Sigmoid colon (tissue), 7 donors: ENCODE measurements around the gene NAP1L4. TPM values are rescaled to one million over a fixed set of nuclear protein-coding genes. Genes with fewer than 3 reads are reported as not detected.

ENCODE experiments used
- DNase-seq: peaks from one replicate; pipeline ENCODE4 v3.0.0-alpha.2; 2019
- H3K27ac ChIP-seq, 4 donors: fragments of 200-600 bp; sonication (generic); one replicate each; pipeline ENCODE4 v1.5.1; 2016 to 2019; ENCODE audit warnings: mild to moderate bottlenecking in 1 of 4
- H3K27me3 ChIP-seq, 3 donors: fragments of 200-600 bp; sonication (generic); one replicate each; pipeline ENCODE4 v1.5.1; 2019; ENCODE audit warnings: mild to moderate bottlenecking in 1 of 3
- H3K36me3 ChIP-seq, 4 donors: fragments of 200-600 bp; sonication (generic); one replicate each; pipeline ENCODE4 v1.5.1; 2016 to 2019
- H3K4me1 ChIP-seq, 4 donors: fragments of 200-600 bp; sonication (generic); one replicate each; pipeline ENCODE4 v1.5.1; 2017 to 2019
- H3K4me3 ChIP-seq, 4 donors: fragments of 200-600 bp; sonication (generic); one replicate each; pipeline ENCODE4 v1.5.1; 2017 to 2019; ENCODE audit warnings: mild to moderate bottlenecking in 2 of 4, moderate library complexity in 1 of 4
- H3K9me3 ChIP-seq, 4 donors: fragments of 200-600 bp in 3 of 4; sonication (generic) in 3 of 4; one replicate each; pipeline versions ENCODE4 v1.5.1 to v1.6.1; 2013 to 2019
- CTCF ChIP-seq, 4 experiments: fragments of 450-650 bp in 3 of 4; fragments of 200-600 bp in 1 of 4; IDR thresholded peaks; one replicate each; pipeline ENCODE4 v1.5.1; 2016 to 2019; ENCODE audit warnings: antibody characterized with exemption in 4 of 4, mild to moderate bottlenecking in 3 of 4, moderate library complexity in 2 of 4
- EP300 ChIP-seq, 4 donors: sonication (generic); formaldehyde crosslinking; IDR thresholded peaks; one replicate each; pipeline ENCODE4 v1.6.1; 2017; ENCODE audit warnings: antibody characterized with exemption in 4 of 4
- POLR2A ChIP-seq, 2 donors: fragments of 450-650 bp; IDR thresholded peaks; one replicate each; pipeline ENCODE4 v1.6.1; 2016; ENCODE audit warnings: antibody characterized with exemption in 2 of 2, mild to moderate bottlenecking in 2 of 2, moderate library complexity in 2 of 2
- POLR2AphosphoS5 ChIP-seq, 4 donors: sonication (generic); formaldehyde crosslinking; IDR thresholded peaks; one replicate each; pipeline ENCODE4 v1.6.1; 2017; ENCODE audit warnings: antibody characterized with exemption in 4 of 4
- WGBS, 2 donors: extraction: QIAGEN DNeasy Blood & Tissue Kit; methylation state at CpG; one replicate each; pipeline ENCODE4 v1.1.7; 2013; 5-methylcytosine and 5-hydroxymethylcytosine counted together
- intact Hi-C: fragments of 100-400 bp; cut with DNase I; formaldehyde crosslinking; loops from one replicate; pipeline ENCODE4 v1.15.1; 2023
- polyA plus RNA-seq, 3 donors: library from polyadenylated mRNA; stranded (reverse); fragments of 200-250 nt; gene quantifications; one replicate each; pipeline ENCODE4 v1.2.3, GENCODE V29; 2013
- total RNA-seq, 4 donors: library from RNA; depleted of rRNA; stranded (reverse); fragments of >200 nt; gene quantifications; one replicate each; pipeline ENCODE4 v1.1.0, GENCODE V29; 2016
- donor health status: healthy with polysubstance abuse.
- donor health status: Bipolar disorder and iron deficiency.
- donor health status: healthy.

The NAP1L4 gene
- total and polyA plus RNA-seq, 7 donors = 55.9 to 102 (median 88.7) TPM

- Histone ChIP-seq H3K36me3 (no peaks in the 10 kb centered on the region), H3K27ac (no peak overlapping the region), H3K4me1 (peaks cover 0 to 31% (median 27%) of the 10 kb centered on the region in 4 donors), H3K4me3 (no peak overlapping the region), H3K9me3 (no peaks in the 10 kb centered on the region), H3K27me3 (peaks cover 15 to 55% (median 36%) of the 10 kb centered on the region in 3 donors)
- WGBS, 2 donors = 95 to 96% methylated on average over 11 of the region's 11 CpGs
- DNase-seq = no peak
- intact Hi-C loops = no loop called here
- no peak for TF ChIP-seq POLR2A (IDR thresholded peaks at IDR 0.05)
- TF ChIP-seq CTCF (IDR thresholded peaks at IDR 0.05) = no peak
- TF ChIP-seq EP300 (IDR thresholded peaks at IDR 0.05) = no peak
- no peak for TF ChIP-seq POLR2AphosphoS5 (IDR thresholded peaks at IDR 0.05)
Observed at GRCh38 chr11:2926611-2927051, 65.5 kb downstream of the NAP1L4 start.

- 54 to 83% methylated on average over 30 of the region's 30 CpGs for WGBS, 2 donors
- DNase-seq = no peak
- Histone ChIP-seq H3K4me3 (no peak overlapping the region), H3K27ac (no peak overlapping the region), H3K27me3 (peaks cover 15 to 43% (median 36%) of the 10 kb centered on the region in 3 donors), H3K36me3 (no peaks in the 10 kb centered on the region), H3K4me1 (peaks cover 0 to 25% (median 21%) of the 10 kb centered on the region in 4 donors), H3K9me3 (no peaks in the 10 kb centered on the region)
- intact Hi-C loops = no loop called here
- no peak for TF ChIP-seq POLR2A (IDR thresholded peaks at IDR 0.05)
- no peak for TF ChIP-seq CTCF (IDR thresholded peaks at IDR 0.05)
- TF ChIP-seq POLR2AphosphoS5 (IDR thresholded peaks at IDR 0.05) = no peak
- TF ChIP-seq EP300 (IDR thresholded peaks at IDR 0.05) = no peak
Observed at GRCh38 chr11:2924821-2925675, 67.1 kb downstream of the NAP1L4 start.

GRCh38 chr11:2924381-2924780 is 67.7 kb downstream of the NAP1L4 start:
- 15 to 72% methylated on average over 10 of the region's 10 CpGs for WGBS, 2 donors
- Histone ChIP-seq H3K4me3 (no peak overlapping the region), H3K27me3 (peaks cover 15 to 37% (median 31%) of the 10 kb centered on the region in 3 donors), H3K9me3 (no peaks in the 10 kb centered on the region), H3K4me1 (peaks cover 0 to 18% (median 14%) of the 10 kb centered on the region in 4 donors), H3K27ac (no peak overlapping the region), H3K36me3 (no peaks in the 10 kb centered on the region)
- DNase-seq = no peak
- intact Hi-C loops = no loop called here
- TF ChIP-seq POLR2A (IDR thresholded peaks at IDR 0.05) (no peak), EP300 (IDR thresholded peaks at IDR 0.05) (no peak), POLR2AphosphoS5 (IDR thresholded peaks at IDR 0.05) (no peak), CTCF (IDR thresholded peaks at IDR 0.05) (no peak)

DNA sequence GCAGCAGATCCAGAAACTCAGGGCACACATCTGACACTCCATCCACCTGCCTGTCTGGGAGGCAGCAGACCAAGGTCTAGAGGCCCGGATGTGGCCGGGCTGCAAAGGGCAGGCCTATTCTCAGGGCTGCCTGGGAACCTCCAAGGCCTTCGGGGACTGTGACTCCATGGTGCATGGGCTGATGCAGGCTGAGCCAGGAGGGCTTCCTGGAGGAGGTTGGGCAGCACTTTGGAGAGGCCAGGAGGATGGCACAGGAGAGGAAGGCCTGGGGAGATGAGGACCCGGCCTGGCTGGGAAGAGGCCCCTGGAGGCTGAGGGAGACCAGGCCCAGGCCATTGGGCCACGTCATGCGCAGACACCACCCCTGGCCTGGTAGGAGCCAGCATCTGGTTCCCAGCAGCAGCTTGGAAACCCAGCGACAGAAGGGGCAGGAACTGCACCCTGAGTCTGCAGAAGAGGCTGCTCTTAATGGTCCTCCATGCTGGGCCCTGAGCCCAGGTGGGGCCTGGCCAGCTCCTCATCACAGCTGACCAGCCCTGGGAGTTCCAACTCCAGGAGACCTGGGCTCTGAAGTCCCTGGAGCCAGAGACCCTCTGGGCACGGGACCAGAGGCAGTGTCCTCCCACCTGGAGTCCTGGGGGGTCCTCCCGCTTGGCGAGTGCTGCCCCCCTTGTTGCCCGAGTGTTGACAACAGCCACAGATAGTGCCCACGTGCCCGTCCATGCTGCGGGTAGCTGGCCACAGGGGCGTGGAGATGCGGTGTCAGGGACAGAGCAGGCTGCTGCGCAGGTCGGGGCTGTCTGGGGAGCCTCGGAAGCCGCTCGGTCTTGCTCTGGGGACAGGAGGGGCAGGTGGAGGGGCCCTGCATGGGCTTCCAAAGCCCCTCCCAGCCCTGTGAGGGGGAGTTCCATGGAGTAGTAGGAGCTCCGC is 68.4 kb downstream of the NAP1L4 start:
- 51 to 86% methylated on average over 22 of the region's 22 CpGs for WGBS, 2 donors
- no peak for TF ChIP-seq CTCF (IDR thresholded peaks at IDR 0.05)
- TF ChIP-seq EP300 (IDR thresholded peaks at IDR 0.05) = no peak
- no peak for TF ChIP-seq POLR2AphosphoS5 (IDR thresholded peaks at IDR 0.05)
- no peak for TF ChIP-seq POLR2A (IDR thresholded peaks at IDR 0.05)
- Histone ChIP-seq H3K4me1 (peaks cover 0 to 11% (median 8%) of the 10 kb centered on the region in 4 donors), H3K36me3 (no peaks in the 10 kb centered on the region), H3K4me3 (no peak overlapping the region), H3K9me3 (no peaks in the 10 kb centered on the region), H3K27ac (no peak overlapping the region), H3K27me3 (peaks cover 12 to 30% (median 24%) of the 10 kb centered on the region in 3 donors)
- DNase-seq = no peak
- intact Hi-C loops = no loop called here
